GM23338 (cell line): ENCODE measurements around the gene RNF220. TPM values are rescaled to one million over a fixed set of nuclear protein-coding genes. Genes with fewer than 3 reads are reported as not detected.

Source experiments
- ATAC-seq: fragments of 200-7000 bp; cut with Tn5 transposase; 3 replicates; pipeline ENCODE4 v1.9.1; 2020
- DNase-seq: peaks from one replicate; pipeline ENCODE4 v3.0.0-alpha.2; 2015; ENCODE audit warnings: low spot score
- H2AFZ ChIP-seq: fragments of 200-600 bp; sonication (generic); 2 replicates; pipeline ENCODE4 v1.8.0; 2016; ENCODE audit warnings: antibody characterized with exemption, mild to moderate bottlenecking, moderate library complexity
- H3F3A ChIP-seq: fragments of 200-600 bp; sonication (generic); replicated peaks from 2 replicates; pipeline ENCODE4 v1.8.0; 2017; ENCODE audit warnings: antibody characterized with exemption, mixed run types, low read depth
- H3K27ac ChIP-seq: fragments of 200-600 bp; sonication (generic); 2 replicates; pipeline ENCODE4 v1.6.1; 2016; ENCODE audit warnings: low read depth
- H3K27me3 ChIP-seq: fragments of 200-600 bp; sonication (generic); 2 replicates; pipeline ENCODE4 v1.8.0; 2016; ENCODE audit warnings: mild to moderate bottlenecking, mixed run types, moderate library complexity; ENCODE audit not compliant: insufficient read depth
- H3K36me3 ChIP-seq: fragments of 200-600 bp; sonication (generic); 2 replicates; pipeline ENCODE4 v1.8.0; 2016; ENCODE audit warnings: mild to moderate bottlenecking; ENCODE audit not compliant: insufficient read depth
- H3K4me1 ChIP-seq: fragments of 200-600 bp; sonication (generic); 2 replicates; pipeline ENCODE4 v1.8.0; 2016; ENCODE audit warnings: mild to moderate bottlenecking, moderate library complexity; ENCODE audit not compliant: insufficient read depth
- H3K4me2 ChIP-seq: fragments of 200-600 bp; sonication (generic); 2 replicates; pipeline ENCODE4 v1.7.1; 2017; ENCODE audit warnings: mixed run types
- H3K4me3 ChIP-seq: fragments of 200-600 bp; sonication (generic); 2 replicates; pipeline ENCODE4 v1.6.1; 2016; ENCODE audit warnings: mixed run types
- H3K79me2 ChIP-seq: fragments of 200-600 bp; sonication (generic); replicated peaks from 2 replicates; pipeline ENCODE4 v1.8.0; 2017; ENCODE audit warnings: mild to moderate bottlenecking; ENCODE audit not compliant: insufficient read depth
- H3K9me2 ChIP-seq: fragments of 200-600 bp; sonication (generic); 2 replicates; pipeline ENCODE4 v1.8.0; 2017; ENCODE audit not compliant: insufficient read depth
- H4K20me1 ChIP-seq: fragments of 200-600 bp; sonication (generic); replicated peaks from 2 replicates; pipeline ENCODE4 v1.8.0; 2017; ENCODE audit warnings: mild to moderate bottlenecking; ENCODE audit not compliant: insufficient read depth
- H3K27ac Mint-ChIP-seq: 2 replicates; pipeline ENCODE4 v1.8.0; 2020; ENCODE audit warnings: inconsistent platforms, mild to moderate bottlenecking, moderate library complexity, mixed read lengths
- H3K27me3 Mint-ChIP-seq: 3 replicates; pipeline ENCODE4 v1.8.0; 2022; ENCODE audit warnings: low read depth, mild to moderate bottlenecking, moderate library complexity, mixed read lengths, inconsistent platforms; ENCODE audit not compliant: insufficient read depth, poor library complexity
- H3K36me3 Mint-ChIP-seq: 3 replicates; pipeline ENCODE4 v1.8.0; 2021; ENCODE audit warnings: low read depth, mild to moderate bottlenecking, inconsistent platforms, moderate library complexity, mixed read lengths
- H3K4me1 Mint-ChIP-seq: 3 replicates; pipeline ENCODE4 v1.8.0; 2020; ENCODE audit warnings: mild to moderate bottlenecking, inconsistent platforms, mixed read lengths
- H3K4me3 Mint-ChIP-seq: 3 replicates; pipeline ENCODE4 v1.8.0; 2021; ENCODE audit warnings: moderate library complexity, mild to moderate bottlenecking, inconsistent platforms, mixed read lengths
- H3K9me3 Mint-ChIP-seq: 3 replicates; pipeline ENCODE4 v1.8.0; 2020; ENCODE audit warnings: moderate library complexity, mild to moderate bottlenecking, inconsistent platforms, mixed read lengths
- EZH2 ChIP-seq: fragments of 200-600 bp; sonication (generic); IDR thresholded peaks from one replicate; pipeline ENCODE4 v1.8.0; 2017; ENCODE audit warnings: antibody characterized with exemption, mild to moderate bottlenecking, low read depth; ENCODE audit not compliant: unreplicated experiment
- EZH2phosphoT487 ChIP-seq: fragments of 200-600 bp; sonication (generic); IDR thresholded peaks from one replicate; pipeline ENCODE4 v1.8.1; 2018; ENCODE audit warnings: antibody characterized with exemption; ENCODE audit not compliant: unreplicated experiment
- JUNB ChIP-seq: IDR thresholded peaks from one replicate; pipeline ENCODE4 v1.6.1; 2016; ENCODE audit warnings: antibody characterized with exemption; ENCODE audit not compliant: unreplicated experiment
- ZNF114 ChIP-seq: fragments of 250-450 bp; sonication (Bioruptor Pico); IDR thresholded peaks from 2 replicates; pipeline ENCODE4 v1.5.0; 2020; ENCODE audit warnings: mild to moderate bottlenecking, moderate library complexity
- ZNF331 ChIP-seq: fragments of 250-450 bp; sonication (Bioruptor Pico); IDR thresholded peaks from 2 replicates; pipeline ENCODE4 v1.5.0; 2020; ENCODE audit warnings: low read depth, mild to moderate bottlenecking, moderate library complexity
- ZNF462 ChIP-seq: fragments of 250-450 bp; sonication (Bioruptor Pico); IDR thresholded peaks from 2 replicates; pipeline ENCODE4 v1.5.0; 2020; ENCODE audit warnings: mild to moderate bottlenecking, moderate library complexity
- polyA plus RNA-seq: library from polyadenylated mRNA; unstranded; fragments of >200 nt; fragmentation: Nextera tagmentation; extraction: Ambion mirVana; gene quantifications from 2 replicates; pipeline ENCODE4 v1.2.1, GENCODE V29; 2016
- total RNA-seq: library from RNA; depleted of rRNA; stranded (reverse); fragments of >200 nt; shearing (Covaris generic); gene quantifications from 2 replicates; pipeline ENCODE4 v1.2.3, GENCODE V29; 2014
- TF ChIP-seq, protein P1 (sequence below): IDR thresholded peaks from 2 replicates; pipeline ENCODE4 v1.6.1; 2016; ENCODE audit warnings: antibody characterized with exemption

Gene RNF220
- total and polyA plus RNA-seq, 2 experiments from 2014 or later: 72.8 to 168 TPM

DNA sequence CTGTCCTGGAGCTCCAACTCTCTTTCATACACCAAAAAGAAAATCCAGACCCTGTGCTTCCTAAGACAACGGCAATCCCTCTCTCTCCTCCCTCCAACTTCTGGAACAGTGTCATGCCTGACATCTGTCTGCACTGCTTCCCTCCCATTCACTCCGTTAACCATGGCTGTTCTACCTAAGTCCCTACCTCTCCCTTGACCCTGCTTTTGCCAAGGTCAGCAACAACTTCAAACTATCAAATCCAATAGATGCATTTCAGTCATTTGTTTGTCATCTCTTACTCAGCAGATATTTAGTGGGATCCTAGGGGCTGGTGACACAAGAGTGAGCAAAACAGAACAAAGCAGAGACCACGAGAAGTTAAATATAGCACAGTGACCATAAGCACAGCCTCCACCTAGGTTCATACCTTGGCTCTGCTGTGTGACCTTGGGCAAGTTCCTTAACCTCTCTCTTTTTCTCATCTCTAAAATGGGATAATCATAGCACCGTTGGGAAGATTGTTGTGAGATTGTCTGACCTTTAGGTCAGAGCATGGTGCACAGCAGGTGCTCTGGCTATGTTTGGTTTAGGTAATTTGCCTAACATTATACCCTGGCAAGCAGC, 180.4 kb downstream of the RNF220 start (continued):
- no peak for TF ChIP-seq ZNF462 (CRISPR knock-in tag)
- no peak for TF ChIP-seq JUNB
- no peak for TF ChIP-seq ZNF331 (CRISPR knock-in tag)

GRCh38 chr1:44587796-44588460, 182.9 kb downstream of the RNF220 start:
- no peaks in the 10 kb centered on the region for H3K9me3 Mint-ChIP-seq
- Histone ChIP-seq H3K27me3 (no peaks in the 10 kb centered on the region), H3K36me3 (no peaks in the 10 kb centered on the region), H3K27ac (no peak overlapping the region), H4K20me1 (no peaks in the 10 kb centered on the region; the same call in 1 of the 2 replicates), H3K4me2 (no peak overlapping the region), H3K4me3 (no peak overlapping the region), H2AFZ (no peak overlapping the region), H3K9me2 (0 out of 2 replicates have a peak, but pooled peaks cover 4% of the 10 kb centered on the region), H3K79me2 (no peaks in the 10 kb centered on the region), H3K4me1 (peaks cover 20% of the 10 kb centered on the region), H3F3A (no peaks in the 10 kb centered on the region)
- H3K36me3 Mint-ChIP-seq: no peaks in the 10 kb centered on the region
- ATAC-seq (no peak), DNase-seq (no peak)
- H3K4me3 Mint-ChIP-seq: no peak overlapping the region
- peaks cover 27% of the 10 kb centered on the region for H3K4me1 Mint-ChIP-seq
- H3K27ac Mint-ChIP-seq: no peak overlapping the region
- peaks cover 6% of the 10 kb centered on the region for H3K27me3 Mint-ChIP-seq
- no peak for TF ChIP-seq EZH2
- no peak for TF ChIP-seq ZNF114 (CRISPR knock-in tag)
- no peak for TF ChIP-seq JUNB
- TF ChIP-seq ZNF462 (CRISPR knock-in tag): no peak
- TF ChIP-seq EZH2phosphoT487: no peak
- TF ChIP-seq, protein P1, sequence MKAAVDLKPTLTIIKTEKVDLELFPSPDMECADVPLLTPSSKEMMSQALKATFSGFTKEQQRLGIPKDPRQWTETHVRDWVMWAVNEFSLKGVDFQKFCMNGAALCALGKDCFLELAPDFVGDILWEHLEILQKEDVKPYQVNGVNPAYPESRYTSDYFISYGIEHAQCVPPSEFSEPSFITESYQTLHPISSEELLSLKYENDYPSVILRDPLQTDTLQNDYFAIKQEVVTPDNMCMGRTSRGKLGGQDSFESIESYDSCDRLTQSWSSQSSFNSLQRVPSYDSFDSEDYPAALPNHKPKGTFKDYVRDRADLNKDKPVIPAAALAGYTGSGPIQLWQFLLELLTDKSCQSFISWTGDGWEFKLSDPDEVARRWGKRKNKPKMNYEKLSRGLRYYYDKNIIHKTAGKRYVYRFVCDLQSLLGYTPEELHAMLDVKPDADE: no peak
